SKM-1 (cell line): ENCODE measurements around the gene FANK1.

Source experiments
- DNase-seq: peaks from one replicate; lab custom pipeline; 2025; ENCODE audit not compliant: unreplicated experiment; lab: John Stamatoyannopoulos, UW

FANK1 gene

GRCh38 chr10:126058507-126058906 is 162.1 kb downstream of the FANK1 start:
- DNase-seq, result no peak
